Fibroblast of the aortic adventitia (primary cell): ENCODE measurements around the gene OR10A3. TPM values are rescaled to one million over a fixed set of nuclear protein-coding genes. Genes with fewer than 3 reads are reported as not detected.

ENCODE experiments used
- DNase-seq: peaks from one replicate; pipeline ENCODE4 v3.0.0-alpha.2; 2010; ENCODE audit warnings: low read depth
- H3K4me3 ChIP-seq: 2 replicates; pipeline ENCODE4 v1.5.1; 2011; ENCODE audit warnings: low read depth, mild to moderate bottlenecking, control low read depth, low read length, moderate library complexity
- total RNA-seq: library from RNA; depleted of rRNA; stranded (reverse); fragments of >200 nt; gene quantifications from 2 replicates; pipeline ENCODE4 v1.2.3, GENCODE V29; 2012; ENCODE audit warnings: low replicate concordance
- TF ChIP-seq, protein P1 (sequence below): IDR thresholded peaks from 2 replicates; pipeline ENCODE4 v1.5.1; 2011; ENCODE audit warnings: mild to moderate bottlenecking, low read length, control low read depth, inconsistent platforms; ENCODE audit not compliant: insufficient read depth

Gene OR10A3
- total RNA-seq, 1 donor = 0.09 TPM

DNA sequence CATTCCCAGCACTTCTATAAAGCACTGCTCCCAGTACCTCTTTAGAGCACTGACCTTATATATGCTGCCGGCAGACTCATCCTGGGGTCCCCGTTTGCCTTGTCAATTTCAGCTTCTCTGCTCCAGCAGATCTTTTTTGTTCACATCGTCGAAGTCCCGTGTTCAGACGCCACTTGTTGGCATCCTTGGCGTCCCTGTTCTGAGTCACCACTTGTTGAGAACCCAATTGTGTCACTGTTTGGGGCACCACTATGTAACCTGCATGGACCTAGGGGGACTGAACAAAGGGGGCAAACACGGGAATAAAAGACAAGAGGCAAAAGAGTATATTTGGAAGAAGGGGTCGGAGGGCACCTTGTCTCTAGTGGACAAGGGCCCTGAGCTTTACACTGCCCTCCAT, 36.0 kb downstream of the OR10A3 start:
- no peak overlapping the region for H3K4me3 ChIP-seq
- no peak for DNase-seq
- TF ChIP-seq, protein P1, sequence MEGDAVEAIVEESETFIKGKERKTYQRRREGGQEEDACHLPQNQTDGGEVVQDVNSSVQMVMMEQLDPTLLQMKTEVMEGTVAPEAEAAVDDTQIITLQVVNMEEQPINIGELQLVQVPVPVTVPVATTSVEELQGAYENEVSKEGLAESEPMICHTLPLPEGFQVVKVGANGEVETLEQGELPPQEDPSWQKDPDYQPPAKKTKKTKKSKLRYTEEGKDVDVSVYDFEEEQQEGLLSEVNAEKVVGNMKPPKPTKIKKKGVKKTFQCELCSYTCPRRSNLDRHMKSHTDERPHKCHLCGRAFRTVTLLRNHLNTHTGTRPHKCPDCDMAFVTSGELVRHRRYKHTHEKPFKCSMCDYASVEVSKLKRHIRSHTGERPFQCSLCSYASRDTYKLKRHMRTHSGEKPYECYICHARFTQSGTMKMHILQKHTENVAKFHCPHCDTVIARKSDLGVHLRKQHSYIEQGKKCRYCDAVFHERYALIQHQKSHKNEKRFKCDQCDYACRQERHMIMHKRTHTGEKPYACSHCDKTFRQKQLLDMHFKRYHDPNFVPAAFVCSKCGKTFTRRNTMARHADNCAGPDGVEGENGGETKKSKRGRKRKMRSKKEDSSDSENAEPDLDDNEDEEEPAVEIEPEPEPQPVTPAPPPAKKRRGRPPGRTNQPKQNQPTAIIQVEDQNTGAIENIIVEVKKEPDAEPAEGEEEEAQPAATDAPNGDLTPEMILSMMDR = no peak

DNA sequence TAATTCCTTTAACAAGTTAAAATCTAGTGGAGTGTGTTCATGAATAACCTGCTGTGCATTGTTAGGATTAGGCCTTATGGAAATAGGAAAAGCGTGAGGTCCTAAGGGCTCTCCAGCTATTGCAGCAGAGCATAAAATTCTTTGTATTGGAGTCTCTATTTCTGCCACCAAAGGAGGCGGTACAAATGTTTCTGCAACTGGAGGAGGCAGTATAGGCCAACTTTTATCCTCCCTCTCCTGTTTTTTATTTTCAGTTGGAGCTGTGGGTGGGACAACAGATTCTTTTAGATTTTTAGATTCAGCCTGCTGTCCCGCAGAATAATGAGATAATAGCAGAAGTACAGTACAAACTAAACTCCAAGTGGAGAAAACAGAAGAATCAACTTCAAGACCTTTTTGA, 36.6 kb downstream of the OR10A3 start:
- H3K4me3 ChIP-seq = no peak overlapping the region
- peak; percentile 79 for DNase-seq
- TF ChIP-seq, protein P1 = peak; percentile 63

DNA sequence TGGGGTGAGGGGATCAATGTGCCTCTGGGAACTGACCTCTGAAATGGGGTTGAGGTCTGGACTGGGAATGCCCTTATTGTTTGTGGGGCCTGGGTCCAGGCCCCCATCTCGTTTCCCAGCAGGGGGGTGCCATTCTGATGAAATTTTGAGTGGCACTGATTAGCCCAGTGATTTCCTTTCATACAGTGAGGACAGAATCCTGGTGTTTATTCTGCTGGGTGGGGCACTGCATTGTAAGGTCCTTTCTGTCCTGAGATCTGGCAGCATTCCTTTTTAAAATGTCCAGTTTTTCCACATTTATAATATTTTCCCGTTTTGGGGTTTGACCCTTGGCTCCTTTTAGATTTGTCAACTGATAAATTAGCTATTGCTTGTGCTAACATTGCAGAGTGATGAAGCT, 37.6 kb downstream of the OR10A3 start:
- H3K4me3 ChIP-seq = no peak overlapping the region
- TF ChIP-seq, protein P1 = no peak

DNA sequence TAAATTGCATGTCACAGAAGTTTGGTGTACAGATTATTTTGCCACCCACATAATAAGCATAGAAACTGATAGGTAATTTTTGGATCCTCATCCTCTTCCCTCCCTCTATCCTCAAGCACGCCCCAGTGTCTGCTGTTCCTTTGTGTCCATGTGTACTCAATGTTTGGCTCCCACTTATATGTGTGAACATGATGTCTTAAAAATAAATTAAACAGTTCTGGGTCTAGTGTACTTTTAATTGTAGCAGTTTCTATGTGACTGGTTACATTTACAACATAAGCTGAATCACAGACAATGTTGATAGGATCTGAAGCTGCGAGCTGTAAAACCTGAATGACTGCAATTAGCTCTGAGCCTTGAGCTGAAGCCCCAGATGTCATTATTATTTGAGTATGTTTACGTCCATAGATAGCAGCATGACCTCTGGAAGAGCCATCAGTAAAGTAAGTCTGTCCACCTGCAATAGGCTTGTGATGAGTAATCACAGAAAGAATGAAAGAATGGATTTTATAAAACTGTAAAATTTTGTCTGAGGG, 40.1 kb downstream of the OR10A3 start:
- H3K4me3 ChIP-seq = no peak overlapping the region
- TF ChIP-seq, protein P1 = no peak
- DNase-seq = no peak

More for the DNA sequence above, 37.6 kb downstream of the OR10A3 start:
- DNase-seq = no peak

DNA sequence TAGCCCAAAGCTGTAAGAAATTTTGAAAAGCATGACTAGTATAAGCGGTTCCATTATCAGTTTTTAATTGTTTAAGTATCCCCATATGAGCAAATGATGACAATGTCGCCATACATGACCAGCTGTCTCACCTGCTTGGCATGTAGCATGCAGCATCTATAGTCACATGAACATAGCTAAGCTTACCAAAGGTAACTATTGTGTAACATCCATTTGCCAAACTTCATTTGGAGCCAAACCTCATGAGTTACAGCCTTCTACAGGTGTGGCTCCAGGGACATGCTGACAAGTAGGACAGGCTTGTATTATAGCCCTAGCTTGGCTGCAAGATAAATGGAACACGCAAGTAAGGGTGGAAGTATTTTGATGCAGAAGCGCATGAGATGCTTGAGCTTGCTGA, 40.8 kb downstream of the OR10A3 start:
- no peak overlapping the region for H3K4me3 ChIP-seq
- no peak for DNase-seq
- TF ChIP-seq, protein P1 = no peak

DNA sequence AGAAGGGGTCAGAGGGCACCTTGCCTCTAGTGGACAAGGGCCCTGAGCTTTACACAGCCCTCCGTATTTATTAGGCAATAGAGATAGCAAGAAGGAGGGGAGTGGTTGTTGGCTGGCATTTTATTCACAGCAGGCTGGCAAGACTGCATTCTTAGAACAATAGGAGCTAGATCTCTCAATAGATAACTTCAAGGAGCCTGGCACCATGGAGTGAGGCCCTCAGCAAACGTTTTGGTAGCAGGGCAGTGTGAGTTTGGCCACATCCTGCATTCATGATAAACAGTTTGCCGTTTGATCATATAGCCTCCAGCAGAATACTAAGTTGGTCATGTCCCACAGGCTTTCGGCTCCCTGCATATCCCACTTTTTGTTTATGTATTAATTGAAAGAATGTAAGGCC, 42.1 kb downstream of the OR10A3 start:
- no peak overlapping the region for H3K4me3 ChIP-seq
- no peak for DNase-seq
- TF ChIP-seq, protein P1 = no peak

DNA sequence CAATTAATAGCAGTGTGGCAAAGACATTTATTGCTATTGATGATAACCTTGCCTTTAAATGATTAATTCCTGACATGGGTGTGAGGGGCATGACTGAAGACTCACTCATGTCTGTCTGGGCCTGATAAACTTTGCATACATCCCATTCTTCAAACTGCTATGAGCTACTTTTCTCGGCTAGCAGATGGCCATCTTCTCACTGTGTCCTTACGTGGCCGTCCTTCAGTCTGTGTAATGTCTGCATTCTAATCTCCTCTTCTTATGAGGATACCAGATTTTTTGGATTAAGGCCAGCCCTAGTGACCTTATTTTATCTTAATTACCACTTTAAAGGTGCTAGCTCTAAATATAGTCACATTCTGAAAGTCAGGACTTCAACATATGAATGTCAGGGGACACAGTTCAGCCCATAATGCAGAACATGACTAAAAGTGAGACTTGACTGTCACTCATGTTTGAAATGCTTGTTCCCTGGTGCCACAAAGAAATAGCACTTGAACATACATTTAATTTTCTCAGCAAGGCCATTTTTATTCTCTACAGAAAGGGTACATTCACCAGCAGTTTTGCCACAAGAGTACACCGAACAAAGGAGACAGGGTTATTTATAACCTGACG, 42.7 kb downstream of the OR10A3 start:
- DNase-seq = no peak
- TF ChIP-seq, protein P1 = no peak
- no peak overlapping the region for H3K4me3 ChIP-seq
